Frontal cortex (tissue), 4 donors: Measurements from ENCODE around the gene MBOAT2. TPM values are rescaled to one million over a fixed set of nuclear protein-coding genes. Genes with fewer than 3 reads are reported as not detected.

Source experiments
- DNase-seq, 2 donors: peaks; one replicate each; pipeline ENCODE4 v3.0.0; 2012; ENCODE audit warnings: low spot score in 2 of 2
- FAIRE-seq: peaks from 2 replicates; lab custom pipeline; 2012; peaks lifted over from hg19 to GRCh38; lab: Jason Lieb, UNC
- total RNA-seq: library from RNA; depleted of rRNA; stranded (reverse); fragments of >200 nt; gene quantifications from one replicate; pipeline ENCODE4 v1.2.3, GENCODE V29; 2014
- donor health status: control.
- donor health status: control.
- donor health status: control.

Gene MBOAT2
- total RNA-seq, 1 donor from 2014 or later: 125 TPM

GRCh38 chr2:8840475-8841091 lies 162.9 kb downstream of the MBOAT2 start:
- no peak for FAIRE-seq
- no peak for DNase-seq

GRCh38 chr2:8839189-8839965 lies 164.1 kb downstream of the MBOAT2 start:
- FAIRE-seq (no peak), DNase-seq (no peak)

GRCh38 chr2:8837795-8838140 lies 165.7 kb downstream of the MBOAT2 start:
- FAIRE-seq (no peak), DNase-seq (no peak)

DNA sequence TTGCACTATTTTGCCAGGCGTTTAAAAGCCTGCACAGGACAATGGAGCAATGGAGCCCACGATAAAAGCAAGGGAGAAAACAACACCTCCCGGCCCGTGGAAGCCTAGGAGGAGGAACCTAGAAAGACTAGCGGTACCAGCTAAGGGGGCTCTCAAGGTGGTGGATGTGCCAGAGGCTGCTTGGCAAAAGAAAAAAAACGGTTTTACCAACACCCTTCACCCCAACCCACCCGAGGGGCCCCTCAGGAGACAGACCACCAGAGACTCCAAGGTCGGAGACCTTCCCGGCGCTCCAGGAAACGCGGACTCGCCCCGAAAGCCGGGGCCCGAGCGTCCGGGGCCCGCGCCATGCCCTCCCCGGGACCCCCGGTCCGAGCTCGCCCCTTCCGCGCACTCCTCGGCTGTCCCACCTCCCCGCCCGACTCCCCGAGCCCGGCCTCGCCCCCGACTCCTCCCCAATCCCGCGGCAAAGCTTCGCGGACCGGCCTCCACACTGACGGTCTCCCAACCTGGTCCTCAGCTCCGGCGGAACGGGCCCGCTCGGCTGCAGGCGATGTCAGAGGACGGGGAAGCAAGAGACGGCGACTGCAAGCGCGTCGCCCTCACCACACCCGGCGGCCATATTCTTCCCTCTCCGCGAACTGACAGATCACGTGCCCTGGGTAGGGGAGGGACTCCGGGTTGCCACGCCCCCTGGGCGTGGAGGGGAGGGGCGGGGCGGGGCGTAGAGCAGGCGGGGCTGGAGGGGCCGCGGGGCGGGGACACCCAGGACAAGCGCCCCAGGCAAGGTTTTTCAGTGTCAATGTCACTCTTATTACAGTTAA lies 166.3 kb downstream of the MBOAT2 start, which contains the start of gene KIDINS220:
KIDINS220 (minus strand) TSS at position 643 of the 824 bp plus-strand sequence. CDS start 10,520 bp downstream, outside the sequence.
- DNase-seq (peak; percentile 99 to 100), FAIRE-seq (no peak)

- no peak for FAIRE-seq
- DNase-seq: no peak
These were observed 168.2 kb downstream of the MBOAT2 start for GRCh38 chr2:8835279-8835678.

DNA sequence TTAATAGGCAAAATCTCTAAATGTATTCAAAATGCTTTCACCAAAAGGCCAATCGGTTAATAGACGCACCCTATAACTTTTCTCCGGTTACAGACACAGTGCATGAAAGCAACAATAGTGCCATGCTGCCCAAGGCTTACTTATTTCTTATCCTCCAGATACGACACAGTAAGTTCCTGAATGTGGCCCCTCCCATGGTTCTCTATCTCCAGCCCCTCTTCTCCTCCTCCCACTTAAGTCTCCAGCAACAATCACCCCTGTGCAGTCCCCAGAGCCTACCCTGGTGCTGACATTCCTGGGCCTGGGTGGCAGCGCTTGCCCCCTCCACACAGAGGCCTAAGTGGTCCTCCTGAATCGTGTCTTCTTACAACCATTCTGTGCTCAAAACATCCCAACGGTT lies 169.6 kb downstream of the MBOAT2 start:
- FAIRE-seq: no peak

DNA sequence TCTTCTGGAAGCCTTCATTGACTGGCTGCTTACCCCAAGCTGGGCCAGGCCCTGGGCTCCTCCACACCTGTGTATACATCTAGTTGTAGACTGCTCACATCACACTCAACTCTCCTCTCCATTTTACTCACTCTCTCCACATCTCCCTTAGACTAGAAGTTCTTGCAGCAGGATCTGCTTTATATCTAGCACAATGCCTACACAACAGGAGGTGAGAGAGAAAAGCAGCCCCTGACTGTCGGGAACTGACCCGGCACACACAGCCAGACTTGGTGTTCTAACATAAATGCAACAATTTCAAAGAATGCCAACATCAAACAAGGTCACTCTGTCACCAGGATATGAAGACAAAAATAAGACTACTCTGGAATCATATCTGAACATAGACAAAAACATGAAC lies 172.0 kb downstream of the MBOAT2 start:
- FAIRE-seq: no peak
- DNase-seq: no peak

More for the DNA sequence above, 169.6 kb downstream of the MBOAT2 start:
- no peak for DNase-seq

DNA sequence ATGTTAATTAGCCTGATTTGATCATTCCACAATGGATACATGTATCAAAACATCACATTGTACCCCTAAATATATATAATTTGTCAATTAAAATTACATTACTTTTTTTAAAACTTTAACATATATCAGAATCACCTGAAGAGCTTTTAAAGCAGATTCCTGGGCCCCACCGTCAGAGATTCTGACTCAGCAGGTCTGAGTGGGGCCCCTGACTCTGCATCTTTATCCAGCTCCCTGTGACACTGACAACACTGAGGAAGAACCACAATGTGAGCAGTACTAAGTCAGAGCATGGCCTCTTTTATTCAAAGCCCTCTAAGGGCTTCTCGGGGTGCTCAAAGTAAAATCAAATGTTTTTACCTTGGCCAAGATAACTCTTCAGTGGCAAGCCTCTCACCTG lies 175.8 kb downstream of the MBOAT2 start:
- DNase-seq: no peak
- FAIRE-seq: no peak

GRCh38 chr2:8822218-8822617 lies 181.3 kb downstream of the MBOAT2 start:
- FAIRE-seq (no peak), DNase-seq (no peak)

- no peak for DNase-seq
- no peak for FAIRE-seq
These were observed 181.9 kb downstream of the MBOAT2 start for GRCh38 chr2:8821276-8822217.

DNA sequence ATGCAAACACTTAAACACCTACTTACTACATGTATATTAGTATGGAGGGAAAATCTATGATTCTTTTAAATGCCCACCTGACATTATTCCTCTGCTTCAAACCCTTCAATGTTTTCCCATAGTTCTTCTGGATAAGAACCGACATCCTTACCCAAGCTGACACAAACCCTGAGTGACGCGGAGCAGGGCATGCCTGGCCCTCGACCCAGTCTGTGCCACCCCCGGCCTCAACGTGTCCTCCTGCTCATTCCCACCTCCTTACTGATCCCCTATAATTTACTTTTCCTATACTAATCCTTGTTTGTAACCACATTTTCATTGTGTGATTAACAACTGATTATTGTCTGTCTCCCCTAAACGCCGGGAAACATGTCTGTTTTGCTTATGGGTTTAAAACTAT lies 183.5 kb downstream of the MBOAT2 start:
- no peak for DNase-seq
- FAIRE-seq: no peak

DNA sequence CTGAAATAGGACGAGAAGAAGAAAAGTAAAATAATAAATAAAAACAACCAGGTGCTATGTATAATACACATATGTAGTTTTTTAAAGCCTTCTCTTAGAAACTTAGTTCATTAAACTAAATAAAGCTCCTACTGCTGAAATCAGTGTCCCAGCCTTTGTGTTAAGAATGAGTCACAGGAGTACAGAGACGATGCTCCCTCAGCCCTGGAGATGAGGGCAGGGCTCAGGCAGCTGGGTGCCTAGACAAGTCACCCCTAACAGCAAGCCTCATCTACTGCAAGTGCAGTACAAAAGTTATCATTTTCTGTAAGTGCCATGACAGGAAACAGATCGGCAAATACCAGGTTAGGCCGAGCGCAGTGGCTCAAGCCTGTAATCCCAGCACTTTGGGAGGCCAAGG lies 184.3 kb downstream of the MBOAT2 start:
- DNase-seq (no peak), FAIRE-seq (no peak)

DNA sequence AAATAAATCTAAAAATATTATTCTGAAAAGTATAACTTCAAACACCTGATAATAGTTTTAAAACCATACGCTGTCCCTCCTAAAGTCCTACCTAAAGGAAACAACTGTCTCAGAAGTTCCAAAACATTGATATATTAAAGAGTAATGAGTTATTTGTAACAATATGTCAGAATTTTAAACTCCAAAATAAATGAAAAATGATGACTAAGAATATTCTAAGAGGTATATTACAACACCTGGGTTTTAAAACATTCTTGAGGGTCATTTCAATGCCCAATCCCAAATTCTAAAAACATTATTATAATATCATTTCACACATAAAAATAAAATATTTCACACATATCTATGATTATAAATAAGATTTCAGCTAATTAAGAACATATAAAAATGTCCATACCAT lies 186.3 kb downstream of the MBOAT2 start:
- DNase-seq: no peak
- peak; percentile 58 for FAIRE-seq

DNA sequence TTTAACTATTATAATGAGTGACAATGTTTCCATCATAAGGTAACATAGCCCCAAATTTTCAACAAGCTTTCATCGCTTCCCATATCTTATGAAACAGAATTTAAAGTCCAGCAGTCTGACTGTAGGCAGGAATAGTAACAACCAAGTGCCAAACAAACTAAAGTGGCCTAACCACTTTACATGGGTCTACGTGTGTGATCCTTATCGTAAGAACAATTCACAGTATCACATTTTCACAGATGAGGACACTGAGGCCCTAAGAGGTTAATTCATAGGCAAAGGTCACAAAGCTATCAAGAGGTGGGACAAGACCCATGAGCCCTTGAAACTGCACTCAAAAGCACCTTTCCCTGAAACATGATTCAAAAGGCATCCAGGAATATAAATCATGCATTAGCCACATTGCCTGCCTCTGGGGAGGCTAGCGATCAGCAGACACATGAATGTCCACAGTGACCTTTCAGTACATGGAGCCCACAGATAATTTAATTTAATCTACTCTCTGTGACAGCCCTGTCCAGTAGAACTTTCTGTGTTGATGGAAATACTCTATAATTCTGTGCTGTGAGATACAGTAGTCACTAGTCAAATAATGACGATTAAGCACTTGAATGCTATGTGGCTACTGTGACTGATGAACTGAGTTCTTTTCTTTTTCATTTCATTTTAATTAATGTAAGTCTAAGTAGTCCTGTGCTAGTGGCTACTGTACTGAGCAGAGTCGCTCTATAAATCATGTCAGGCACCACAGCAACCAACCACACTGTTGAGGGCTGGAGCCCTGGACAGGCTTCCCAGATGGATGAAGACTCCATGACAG lies 196.4 kb downstream of the MBOAT2 start:
- no peak for FAIRE-seq

DNA sequence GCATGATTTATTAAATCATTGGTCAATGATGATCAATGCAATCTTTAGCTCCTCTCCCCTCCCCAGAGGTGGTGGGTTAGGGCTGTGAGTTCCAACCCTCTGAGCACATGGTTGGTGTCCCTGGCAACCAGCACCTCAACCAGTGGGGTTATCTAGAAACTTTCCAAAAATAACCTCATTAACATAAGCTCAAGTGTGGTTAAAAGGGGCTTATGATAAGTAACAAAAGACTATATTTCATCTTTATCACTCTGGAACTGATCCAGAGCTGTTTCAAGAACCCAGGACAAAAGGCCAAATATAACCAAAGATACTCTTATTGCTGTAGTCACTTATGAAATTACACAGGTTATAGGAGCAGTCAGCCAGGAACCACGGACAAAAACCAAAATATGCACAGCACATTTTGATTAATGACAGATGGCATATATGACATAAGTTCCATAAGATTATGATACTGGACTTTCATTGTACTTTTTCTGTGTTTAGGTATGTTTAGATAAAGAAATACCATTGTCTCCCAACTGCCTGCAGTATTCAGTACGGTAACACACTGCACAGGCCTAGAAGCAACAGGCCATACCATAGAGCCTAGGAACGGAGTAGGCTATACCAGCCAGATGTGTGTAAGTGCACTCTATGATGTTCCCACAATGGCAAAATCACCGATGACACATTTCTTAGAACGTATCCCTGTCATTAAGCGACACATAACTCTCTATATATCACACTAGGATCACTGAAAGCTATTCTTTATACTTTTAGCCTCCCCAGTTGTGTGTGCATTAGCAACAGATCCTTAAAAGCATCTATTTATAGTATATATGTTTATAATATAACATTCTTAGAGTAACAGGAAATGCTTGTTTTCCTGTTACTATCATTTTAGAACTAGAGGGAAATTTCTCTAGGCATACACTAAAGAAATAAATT lies 197.9 kb downstream of the MBOAT2 start:
- FAIRE-seq (no peak), DNase-seq (no peak)

More for the DNA sequence above, 196.4 kb downstream of the MBOAT2 start:
- DNase-seq: no peak

- no peak for DNase-seq
These were observed 199.7 kb downstream of the MBOAT2 start for GRCh38 chr2:8803658-8804379.

GRCh38 chr2:8802741-8803140 lies 200.7 kb downstream of the MBOAT2 start:
- no peak for DNase-seq
- FAIRE-seq: no peak

More at GRCh38 chr2:8803658-8804379, 199.7 kb downstream of the MBOAT2 start:
- no peak for FAIRE-seq
